Brain microvascular endothelial cell (primary cell): ENCODE results near the gene SSTR3.

Experiments used
- DNase-seq: peaks from one replicate; pipeline ENCODE4 v3.0.0-alpha.2; 2020
- H3K27ac ChIP-seq: fragments of 250-450 bp; sonication (Bioruptor Pico); 2 replicates; pipeline ENCODE4 v1.5.1; 2020; ENCODE audit warnings: mild to moderate bottlenecking, moderate library complexity
- H3K27me3 ChIP-seq: fragments of 250-450 bp; sonication (Bioruptor Pico); replicated peaks from 2 replicates; pipeline ENCODE4 v1.5.1; 2020; ENCODE audit warnings: mild to moderate bottlenecking
- H3K36me3 ChIP-seq: fragments of 250-450 bp; sonication (Bioruptor Pico); replicated peaks from 2 replicates; pipeline ENCODE4 v1.5.1; 2020; ENCODE audit warnings: mild to moderate bottlenecking
- H3K4me3 ChIP-seq: 2 replicates; pipeline ENCODE4 v1.5.1; 2011; ENCODE audit warnings: low read depth, mild to moderate bottlenecking, control low read depth, low read length, moderate library complexity
- in situ Hi-C: cut with HindIII; loops from 2 replicates; pipeline ENCODE4 v1.10.0; 2017; ENCODE audit warnings: low sequenced_read_pairs, low pct_ligation_motif_present
- TF ChIP-seq, protein P1 (sequence below): IDR thresholded peaks from 2 replicates; pipeline ENCODE4 v1.5.1; 2011; ENCODE audit warnings: low read depth, mild to moderate bottlenecking, moderate library complexity, low read length, control low read depth, inconsistent platforms; ENCODE audit errors: missing control alignments

SSTR3 gene

DNA sequence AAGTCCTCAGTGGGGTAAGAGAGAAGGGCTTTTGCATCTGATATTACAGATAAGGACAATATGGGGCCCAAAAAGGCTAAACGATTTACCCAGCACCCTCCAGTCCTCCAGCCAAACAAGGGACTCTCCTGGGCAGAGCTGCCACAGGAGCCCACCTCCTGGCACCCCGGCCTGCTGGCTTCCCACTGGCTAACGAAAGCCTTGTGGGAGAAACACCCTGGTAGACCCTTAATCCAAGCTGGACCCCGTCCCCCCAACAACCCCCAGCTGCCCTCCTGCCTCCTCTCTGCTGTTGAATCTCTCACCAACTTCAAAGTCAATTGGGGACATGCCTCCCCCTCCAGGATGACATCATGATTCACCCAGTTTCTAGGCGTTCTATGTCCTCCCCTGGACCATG, 35.1 kb downstream of the SSTR3 start:
- Histone ChIP-seq H3K4me3 (no peak overlapping the region), H3K27me3 (no peaks in the 10 kb centered on the region), H3K36me3 (no peaks in the 10 kb centered on the region), H3K27ac (no peak overlapping the region)
- in situ Hi-C loops: loop anchor here (5.0 kb wide), 1 partner anchor 85 kb away; no protein-coding TSS in a partner anchor
- no peak for DNase-seq
- TF ChIP-seq, protein P1, sequence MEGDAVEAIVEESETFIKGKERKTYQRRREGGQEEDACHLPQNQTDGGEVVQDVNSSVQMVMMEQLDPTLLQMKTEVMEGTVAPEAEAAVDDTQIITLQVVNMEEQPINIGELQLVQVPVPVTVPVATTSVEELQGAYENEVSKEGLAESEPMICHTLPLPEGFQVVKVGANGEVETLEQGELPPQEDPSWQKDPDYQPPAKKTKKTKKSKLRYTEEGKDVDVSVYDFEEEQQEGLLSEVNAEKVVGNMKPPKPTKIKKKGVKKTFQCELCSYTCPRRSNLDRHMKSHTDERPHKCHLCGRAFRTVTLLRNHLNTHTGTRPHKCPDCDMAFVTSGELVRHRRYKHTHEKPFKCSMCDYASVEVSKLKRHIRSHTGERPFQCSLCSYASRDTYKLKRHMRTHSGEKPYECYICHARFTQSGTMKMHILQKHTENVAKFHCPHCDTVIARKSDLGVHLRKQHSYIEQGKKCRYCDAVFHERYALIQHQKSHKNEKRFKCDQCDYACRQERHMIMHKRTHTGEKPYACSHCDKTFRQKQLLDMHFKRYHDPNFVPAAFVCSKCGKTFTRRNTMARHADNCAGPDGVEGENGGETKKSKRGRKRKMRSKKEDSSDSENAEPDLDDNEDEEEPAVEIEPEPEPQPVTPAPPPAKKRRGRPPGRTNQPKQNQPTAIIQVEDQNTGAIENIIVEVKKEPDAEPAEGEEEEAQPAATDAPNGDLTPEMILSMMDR: no peak

DNA sequence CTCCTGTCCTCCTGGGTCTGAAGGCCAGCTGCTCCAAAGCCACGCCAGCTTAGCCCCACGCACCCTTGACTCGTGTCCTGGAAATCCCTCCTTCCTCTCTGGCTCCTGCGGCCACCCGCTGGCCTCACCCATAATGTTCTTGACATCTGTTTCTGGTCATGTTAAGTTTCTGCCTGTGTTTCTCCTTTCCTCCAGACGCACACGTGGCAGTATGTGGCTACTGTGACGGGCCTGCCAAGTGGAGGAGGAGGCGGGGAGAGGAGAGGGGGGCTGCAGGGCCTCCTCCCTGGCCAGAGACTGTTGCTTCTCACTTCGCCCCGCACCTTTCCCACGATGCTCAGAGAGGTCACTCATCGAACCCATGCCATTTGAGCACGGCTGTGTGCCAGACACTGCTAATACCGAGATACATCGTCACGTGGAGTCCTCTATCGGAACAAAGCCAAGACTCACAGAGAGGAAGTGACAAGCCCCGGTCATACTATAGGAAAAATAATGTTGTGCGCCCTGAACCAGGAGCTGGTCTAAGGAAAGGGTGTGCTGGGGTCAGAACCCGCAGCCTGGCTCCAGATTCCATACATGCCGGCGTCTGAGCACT, 35.7 kb downstream of the SSTR3 start:
- peak overlapping the region; percentile 5 for H3K4me3 ChIP-seq
- DNase-seq: peak; percentile 47
- no peaks in the 10 kb centered on the region for H3K36me3 ChIP-seq
- no peaks in the 10 kb centered on the region for H3K27me3 ChIP-seq
- TF ChIP-seq, protein P1: peak; percentile 4
- in situ Hi-C loops: loop anchor here (5.0 kb wide), 1 partner anchor 86 kb away; no protein-coding TSS in a partner anchor
- H3K27ac ChIP-seq: no peak overlapping the region

DNA sequence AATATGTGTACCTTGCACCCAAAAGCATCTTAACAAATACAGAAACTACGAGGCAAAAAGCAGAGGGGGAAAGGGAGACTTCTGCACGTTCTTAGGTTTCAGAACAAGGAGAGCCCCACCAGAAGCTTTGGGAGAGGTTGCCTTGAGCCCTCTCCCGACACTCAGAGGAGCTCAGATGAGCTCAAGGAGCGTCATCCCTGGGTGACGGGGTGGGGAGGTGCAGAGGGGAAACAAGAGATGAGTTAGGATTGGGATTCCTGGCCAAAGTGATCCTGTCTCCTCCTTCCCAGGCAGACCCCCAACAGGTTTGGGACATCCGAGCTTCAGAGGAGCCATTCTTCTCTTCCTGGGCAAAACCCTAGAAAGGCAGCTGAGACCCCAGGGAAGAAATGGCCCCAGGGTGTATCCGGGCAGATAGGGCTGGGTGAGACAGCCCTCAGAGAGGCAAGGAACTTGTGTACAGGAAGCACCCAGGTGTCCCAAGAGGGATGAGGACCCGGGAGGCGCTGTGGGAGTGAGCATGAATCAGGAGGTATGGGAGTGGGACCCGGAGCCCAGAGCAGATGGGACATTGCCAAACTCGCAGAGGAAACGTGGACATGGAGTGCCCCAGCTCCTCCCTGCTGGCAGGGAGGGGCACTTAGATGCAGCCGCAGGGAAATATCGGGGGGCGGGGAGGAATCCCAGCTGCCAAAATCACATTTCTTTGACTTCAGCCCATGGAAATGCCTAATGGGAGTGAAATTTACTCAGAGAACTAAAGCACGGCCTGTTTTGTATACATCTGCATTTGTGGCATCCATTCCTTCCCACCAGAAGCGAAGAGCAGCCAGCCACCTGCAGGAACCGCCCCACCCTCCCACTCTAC, 36.6 kb downstream of the SSTR3 start:
- Histone ChIP-seq H3K27me3 (no peaks in the 10 kb centered on the region), H3K27ac (no peak overlapping the region), H3K4me3 (no peak overlapping the region), H3K36me3 (no peaks in the 10 kb centered on the region)
- in situ Hi-C loops: loop anchor here (5.0 kb wide), 1 partner anchor 87 kb away; no protein-coding TSS in a partner anchor
- TF ChIP-seq, protein P1: no peak
- DNase-seq: no peak

DNA sequence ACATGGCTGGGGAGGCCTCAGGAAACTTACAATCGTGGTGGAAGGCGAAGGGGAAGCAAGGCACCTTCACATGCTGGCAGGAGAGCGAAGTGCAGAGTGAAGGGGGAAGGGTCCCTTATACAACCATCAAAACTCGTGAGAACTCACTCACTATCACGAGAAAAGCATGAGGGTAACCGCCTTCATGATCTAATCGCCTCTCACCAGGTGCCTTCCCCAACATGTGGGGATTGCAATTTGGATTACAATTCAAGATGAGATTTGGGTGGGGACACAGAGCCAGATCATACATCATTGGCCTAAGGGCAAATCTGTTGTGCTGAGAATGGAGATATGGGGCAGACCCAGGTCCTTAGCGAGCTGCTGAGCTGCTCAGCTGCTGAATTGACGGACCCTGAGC, 37.3 kb downstream of the SSTR3 start:
- Histone ChIP-seq H3K27me3 (no peaks in the 10 kb centered on the region), H3K4me3 (no peak overlapping the region), H3K36me3 (no peaks in the 10 kb centered on the region), H3K27ac (no peak overlapping the region)
- no peak for DNase-seq
- in situ Hi-C loops: loop anchor here (5.0 kb wide), 1 partner anchor 87 kb away; no protein-coding TSS in a partner anchor
- TF ChIP-seq, protein P1: no peak

DNA sequence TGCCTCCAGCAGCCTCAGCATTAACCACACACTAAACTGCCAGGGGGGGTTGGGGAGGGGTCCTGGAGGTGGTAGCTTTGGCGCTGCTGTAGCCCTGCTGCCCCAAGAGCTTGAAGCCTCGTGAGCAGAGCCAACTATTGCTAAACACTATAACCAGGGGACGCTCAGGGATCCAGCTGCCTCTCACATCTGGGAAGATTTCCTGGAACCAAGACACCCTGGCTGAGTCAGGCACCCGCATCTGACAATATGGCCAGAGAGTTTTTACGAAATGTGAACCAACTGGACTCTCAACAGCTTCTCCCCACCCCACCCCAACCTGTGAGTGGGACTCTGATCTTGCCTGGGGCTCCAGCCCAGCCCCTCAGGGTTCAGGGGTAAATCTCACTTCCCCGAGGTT, 38.6 kb downstream of the SSTR3 start:
- no peak for DNase-seq
- no peak overlapping the region for H3K27ac ChIP-seq
- no peaks in the 10 kb centered on the region for H3K36me3 ChIP-seq
- in situ Hi-C loops: no loop called here
- H3K27me3 ChIP-seq: no peaks in the 10 kb centered on the region
- H3K4me3 ChIP-seq: no peak overlapping the region
- TF ChIP-seq, protein P1: no peak
